GF-D8 (cell line): ENCODE data around the gene CORO2A.
A peak's percentile ranks its signal among the peaks of the same experiment; 100 is the strongest.
"Not testable (repeated sequence)": the region's sequence is repeated elsewhere in the genome, so short reads cannot be mapped to it uniquely, and the experiment has no call there.

Experiments
- DNase-seq: peaks from one replicate; lab custom pipeline; 2025; lab: John Stamatoyannopoulos, UW

CORO2A gene

GRCh38 chr9:98142182-98142907 is 50.1 kb downstream of the CORO2A start:
- peak; percentile 72 for DNase-seq

GRCh38 chr9:98140503-98140902 is 51.9 kb downstream of the CORO2A start:
- DNase-seq, result no peak

GRCh38 chr9:98136489-98136888 is 55.9 kb downstream of the CORO2A start:
- no peak for DNase-seq

GRCh38 chr9:98135938-98136337 is 56.5 kb downstream of the CORO2A start:
- no peak for DNase-seq

- DNase-seq, result no peak
These were observed 56.9 kb downstream of the CORO2A start for GRCh38 chr9:98135558-98135934.

GRCh38 chr9:98134702-98135557 is 57.5 kb downstream of the CORO2A start:
- no peak for DNase-seq

- no peak for DNase-seq
These were observed 59.4 kb downstream of the CORO2A start for GRCh38 chr9:98132806-98133631.

- DNase-seq, result no peak
These were observed 60.3 kb downstream of the CORO2A start for GRCh38 chr9:98132158-98132557.

- no peak for DNase-seq
These were observed 61.7 kb downstream of the CORO2A start for GRCh38 chr9:98130576-98131228.

- not testable (repeated sequence) for DNase-seq
These were observed 62.4 kb downstream of the CORO2A start for GRCh38 chr9:98130060-98130459.

GRCh38 chr9:98129451-98129881 is 63.0 kb downstream of the CORO2A start:
- peak; percentile 39 for DNase-seq

- DNase-seq, result no peak
These were observed 64.1 kb downstream of the CORO2A start for GRCh38 chr9:98128316-98128715.

GRCh38 chr9:98127226-98127625 is 65.2 kb downstream of the CORO2A start:
- DNase-seq, result no peak

GRCh38 chr9:98124637-98125426 is 67.6 kb downstream of the CORO2A start:
- DNase-seq, result no peak

GRCh38 chr9:98124091-98124490 is 68.3 kb downstream of the CORO2A start:
- DNase-seq, result not testable (repeated sequence)

GRCh38 chr9:98121058-98121457 is 71.4 kb downstream of the CORO2A start:
- DNase-seq, result peak; percentile 56

GRCh38 chr9:98120476-98120875 is 72.0 kb downstream of the CORO2A start:
- DNase-seq, result no peak

GRCh38 chr9:98118640-98119601 is 73.5 kb downstream of the CORO2A start, which contains the start of gene TRIM14:
Gene TRIM14 (minus strand): TSS chr9:98119222. CDS start chr9:98119188, 34 bp downstream.
- peak; percentile 52 for DNase-seq

GRCh38 chr9:98117984-98118639 is 74.3 kb downstream of the CORO2A start:
- peak; percentile 61 for DNase-seq
